ENCODE results near the gene ALPG.
"Not testable (repeated sequence)": the region's sequence is repeated elsewhere in the genome, so short reads cannot be mapped to it uniquely, and the experiment has no call there.

The ALPG gene

GRCh38 chr2:232431705-232432590, 25.3 kb downstream of the ALPG start:
- no peaks in the 10 kb centered on the region for H3F3A ChIP-seq (ENCODE audit: insufficient read depth, low read length)
- H2AFZ ChIP-seq (ENCODE audit: low read length): no peak overlapping the region
- H3K9me3 ChIP-seq (ENCODE audit: low read length): no peaks in the 10 kb centered on the region
- no peak overlapping the region for H3K4me3 ChIP-seq (ENCODE audit: low read depth, low read length, poor library complexity, severe bottlenecking)
- H3K36me3 ChIP-seq (ENCODE audit: insufficient read depth, low read length): no peaks in the 10 kb centered on the region
- no peaks in the 10 kb centered on the region for H3K79me2 ChIP-seq (ENCODE audit: insufficient read depth, low read length)
- H3K27ac ChIP-seq (ENCODE audit: low read depth, low read length, poor library complexity, severe bottlenecking): no peak overlapping the region
- no peaks in the 10 kb centered on the region for H3K4me1 ChIP-seq (ENCODE audit: insufficient read depth, low read length, severe bottlenecking)
- no peak overlapping the region for H3K4me2 ChIP-seq (ENCODE audit: low read length)
- H4K20me1 ChIP-seq (ENCODE audit: insufficient read depth, low read length): no peaks in the 10 kb centered on the region
- H3K9me2 ChIP-seq (ENCODE audit: low read depth, low read length): no peaks in the 10 kb centered on the region
- no peak overlapping the region for H3K9ac ChIP-seq (ENCODE audit: low read length)
- TF ChIP-seq CTCF (IDR thresholded peaks at IDR 0.05; ENCODE audit: low read length): no peak
- no peak for TF ChIP-seq EZH2 (IDR thresholded peaks at IDR 0.05; ENCODE audit: borderline replicate concordance, low read length)
- H3K27me3 ChIP-seq (ENCODE audit: insufficient read depth, low read length): peaks cover 4% of the 10 kb centered on the region; the same call in 1 of the 2 replicates

GRCh38 chr2:232432598-232433184, 26.0 kb downstream of the ALPG start:
- H2AFZ ChIP-seq (ENCODE audit: low read length): no peak overlapping the region

GRCh38 chr2:232433622-232434021, 27.0 kb downstream of the ALPG start:
- not testable (repeated sequence) for H3K27me3 ChIP-seq (ENCODE audit: insufficient read depth, low read length); H3K9me3 ChIP-seq (ENCODE audit: low read length); H3K9me2 ChIP-seq (ENCODE audit: low read depth, low read length); H4K20me1 ChIP-seq (ENCODE audit: insufficient read depth, low read length); H3F3A ChIP-seq (ENCODE audit: insufficient read depth, low read length); H3K4me2 ChIP-seq (ENCODE audit: low read length); H3K4me3 ChIP-seq (ENCODE audit: low read depth, low read length, poor library complexity, severe bottlenecking); H2AFZ ChIP-seq (ENCODE audit: low read length); H3K9ac ChIP-seq (ENCODE audit: low read length); H3K36me3 ChIP-seq (ENCODE audit: insufficient read depth, low read length); H3K4me1 ChIP-seq (ENCODE audit: insufficient read depth, low read length, severe bottlenecking); H3K79me2 ChIP-seq (ENCODE audit: insufficient read depth, low read length); H3K27ac ChIP-seq (ENCODE audit: low read depth, low read length, poor library complexity, severe bottlenecking)

More at GRCh38 chr2:232432598-232433184, 26.0 kb downstream of the ALPG start:
- peaks cover 4% of the 10 kb centered on the region; the same call in 1 of the 2 replicates for H3K27me3 ChIP-seq (ENCODE audit: insufficient read depth, low read length)
- no peaks in the 10 kb centered on the region for H3K9me2 ChIP-seq (ENCODE audit: low read depth, low read length)
- H3F3A ChIP-seq (ENCODE audit: insufficient read depth, low read length): no peaks in the 10 kb centered on the region
- H3K4me3 ChIP-seq (ENCODE audit: low read depth, low read length, poor library complexity, severe bottlenecking): no peak overlapping the region
- no peak overlapping the region for H3K9ac ChIP-seq (ENCODE audit: low read length)
- H3K79me2 ChIP-seq (ENCODE audit: insufficient read depth, low read length): no peaks in the 10 kb centered on the region
- H4K20me1 ChIP-seq (ENCODE audit: insufficient read depth, low read length): no peaks in the 10 kb centered on the region
- no peaks in the 10 kb centered on the region for H3K9me3 ChIP-seq (ENCODE audit: low read length)
- TF ChIP-seq EZH2 (IDR thresholded peaks at IDR 0.05; ENCODE audit: borderline replicate concordance, low read length): no peak
- TF ChIP-seq CTCF (IDR thresholded peaks at IDR 0.05; ENCODE audit: low read length): peak; percentile 30
- no peak overlapping the region for H3K4me2 ChIP-seq (ENCODE audit: low read length)
- H3K36me3 ChIP-seq (ENCODE audit: insufficient read depth, low read length): no peaks in the 10 kb centered on the region
- H3K27ac ChIP-seq (ENCODE audit: low read depth, low read length, poor library complexity, severe bottlenecking): no peak overlapping the region
- H3K4me1 ChIP-seq (ENCODE audit: insufficient read depth, low read length, severe bottlenecking): no peaks in the 10 kb centered on the region
